Left kidney (tissue), 8 donors: ENCODE data around the gene TNFSF9. TPM values are rescaled to one million over a fixed set of nuclear protein-coding genes. Genes with fewer than 3 reads are reported as not detected.

Source experiments
- DNase-seq: peaks from one replicate; pipeline ENCODE4 v3.0.0-alpha.2; 2013
- long read RNA-seq, 8 donors: transcript quantifications; one replicate each; lab custom pipeline, GENCODE V29; 2026
- polyA plus RNA-seq: library from polyadenylated mRNA; unstranded; fragments of 120-200 nt; gene quantifications from one replicate; pipeline ENCODE4 v1.2.1, GENCODE V29; 2013; ENCODE audit not compliant: insufficient read length

TNFSF9 gene
- polyA plus RNA-seq = 0.20 TPM
- long read RNA-seq, donor 1 = 0 reads
- long read RNA-seq, donor 2 = 0 reads
- long read RNA-seq, donor 3 = 0 reads
- long read RNA-seq, donor 4 = 0 reads
- long read RNA-seq, donor 5, partial matches to known transcripts = 0 of 1 reads
- long read RNA-seq, donor 5, other reads (novel, unspliced or antisense) = 0 of 1 reads
- long read RNA-seq, donor 6 = 0 reads
- long read RNA-seq, donor 7 = 0 reads
- long read RNA-seq, donor 8 = 0 reads

- DNase-seq = peak; percentile 89
Observed at GRCh38 chr19:6530386-6531162, at the start of gene TNFSF9. TNFSF9 (plus strand) TSS chr19:6531026; CDS start chr19:6531037, 11 bp downstream.

- DNase-seq = no peak
Observed at GRCh38 chr19:6481541-6482342, 49.1 kb upstream of the TNFSF9 start, which contains the start of gene DENND1C. DENND1C (minus strand) TSS chr19:6481787; CDS start chr19:6481695, 92 bp downstream.

- no peak for DNase-seq
Observed at GRCh38 chr19:6482343-6482686, 48.5 kb upstream of the TNFSF9 start.

- no peak for DNase-seq
Observed at GRCh38 chr19:6483235-6483634, 47.6 kb upstream of the TNFSF9 start.

GRCh38 chr19:6484230-6484629 lies 46.6 kb upstream of the TNFSF9 start:
- DNase-seq = no peak

GRCh38 chr19:6484831-6485230 lies 46.0 kb upstream of the TNFSF9 start:
- DNase-seq = no peak

- no peak for DNase-seq
Observed at GRCh38 chr19:6489278-6490061, 41.4 kb upstream of the TNFSF9 start.

- DNase-seq = no peak
Observed at GRCh38 chr19:6490134-6490533, 40.7 kb upstream of the TNFSF9 start.

GRCh38 chr19:6491802-6492592 lies 38.8 kb upstream of the TNFSF9 start:
- DNase-seq = no peak

- DNase-seq = no peak
Observed at GRCh38 chr19:6494438-6495036, 36.3 kb upstream of the TNFSF9 start.

GRCh38 chr19:6495947-6496346 lies 34.9 kb upstream of the TNFSF9 start:
- no peak for DNase-seq

- no peak for DNase-seq
Observed at GRCh38 chr19:6498294-6499036, 32.4 kb upstream of the TNFSF9 start.

- DNase-seq = no peak
Observed at GRCh38 chr19:6499052-6499790, 31.6 kb upstream of the TNFSF9 start.

GRCh38 chr19:6500837-6501739 lies 29.7 kb upstream of the TNFSF9 start:
- DNase-seq = no peak

GRCh38 chr19:6501740-6502648 lies 28.8 kb upstream of the TNFSF9 start, which contains the start of gene TUBB4A:
TUBB4A (minus strand) TSS chr19:6502309; CDS start chr19:6502212, 97 bp downstream.
- peak; percentile 30 for DNase-seq

GRCh38 chr19:6503407-6504201 lies 27.2 kb upstream of the TNFSF9 start:
- no peak for DNase-seq
